ENCODE results near the gene WRNIP1.

Gene WRNIP1

DNA sequence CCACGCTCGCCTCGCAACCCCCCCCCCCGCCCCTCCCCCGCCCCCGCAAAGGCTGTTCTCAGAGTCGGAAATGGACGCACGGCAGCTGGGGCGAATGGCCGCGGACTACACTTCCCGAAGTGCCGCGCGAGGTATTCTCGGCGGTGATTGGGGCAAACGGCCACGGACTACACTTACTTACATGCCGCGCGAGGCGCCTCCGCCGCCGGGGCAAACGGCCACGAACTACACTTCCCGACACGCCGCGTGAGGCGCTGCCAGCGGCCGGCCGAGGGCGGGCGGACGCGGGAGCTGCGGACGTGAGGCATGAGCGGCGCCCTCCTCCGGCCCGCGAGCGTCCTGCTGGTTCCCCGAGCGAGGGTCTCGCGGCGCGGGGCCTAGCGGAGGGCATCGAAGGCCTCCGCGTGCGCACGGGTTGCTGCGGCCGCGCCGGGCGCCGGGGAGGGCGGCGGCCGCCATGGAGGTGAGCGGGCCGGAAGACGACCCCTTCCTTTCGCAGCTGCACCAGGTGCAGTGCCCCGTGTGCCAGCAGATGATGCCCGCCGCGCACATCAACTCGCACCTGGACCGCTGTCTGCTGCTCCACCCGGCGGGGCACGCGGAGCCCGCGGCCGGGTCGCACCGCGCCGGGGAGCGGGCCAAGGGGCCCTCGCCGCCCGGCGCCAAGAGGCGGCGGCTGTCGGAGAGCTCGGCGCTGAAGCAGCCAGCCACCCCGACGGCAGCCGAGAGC, at the start of gene WRNIP1:
WRNIP1 (plus strand) TSS at position 228 of the 730 bp plus-strand sequence; CDS start at position 458, 230 bp downstream.
- peak; percentile 96 for DNase-seq

DNA sequence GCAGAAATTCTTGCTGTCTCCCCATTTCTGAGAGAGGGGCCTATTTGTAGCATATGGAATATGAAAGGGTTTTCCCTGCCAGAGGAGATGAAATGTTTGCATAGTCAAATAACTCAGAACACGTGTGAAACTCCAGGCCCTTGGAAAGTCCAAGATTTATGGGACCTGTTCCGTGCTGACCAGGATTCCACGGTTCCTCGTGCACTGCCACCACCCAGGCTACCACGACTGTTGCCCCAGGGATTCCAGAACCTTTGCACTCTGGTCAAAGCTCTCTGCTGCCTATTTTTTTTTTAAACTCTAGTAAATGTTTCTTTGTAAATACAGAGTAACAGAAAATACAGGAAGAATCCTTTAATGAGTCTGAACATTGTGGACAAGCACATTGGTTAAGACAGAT, 49.5 kb upstream of the WRNIP1 start:
- DNase-seq = no peak

DNA sequence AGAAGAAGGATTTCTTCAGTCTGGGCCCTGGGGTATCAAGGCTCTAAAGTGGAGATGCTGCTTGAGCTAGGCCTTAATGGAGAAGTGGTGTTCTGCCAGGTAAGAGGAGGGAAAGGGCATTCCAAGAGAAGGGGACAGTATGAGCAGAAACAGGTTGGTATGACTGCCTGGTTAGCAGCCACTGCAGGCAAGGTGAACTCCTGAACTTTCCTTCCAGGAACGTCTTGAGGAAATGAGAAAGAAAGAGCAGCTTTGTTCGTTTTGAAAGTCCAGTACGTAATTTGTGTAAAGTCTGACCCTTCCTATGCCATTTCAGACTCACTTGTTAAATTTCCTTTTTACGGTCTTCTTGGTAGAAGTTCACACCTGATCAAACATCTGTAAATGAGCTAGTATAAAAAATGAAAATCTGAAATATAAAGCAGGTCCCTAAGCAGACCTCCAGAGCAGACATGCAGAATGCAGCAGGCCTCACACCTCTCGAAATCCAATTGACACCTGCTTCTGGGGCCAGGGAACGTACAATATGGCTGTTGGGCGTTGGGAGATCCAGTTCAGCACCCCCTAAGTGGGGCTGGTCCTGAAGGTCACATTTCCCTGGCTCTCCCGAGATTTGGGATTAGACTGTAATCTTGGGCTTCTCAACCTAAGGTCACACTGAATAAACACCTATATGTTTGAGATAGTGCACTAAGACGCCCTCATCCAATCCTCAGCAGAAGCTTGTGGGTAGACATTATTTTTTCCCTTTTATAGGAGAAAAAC, 48.1 kb upstream of the WRNIP1 start:
- no peak for DNase-seq

DNA sequence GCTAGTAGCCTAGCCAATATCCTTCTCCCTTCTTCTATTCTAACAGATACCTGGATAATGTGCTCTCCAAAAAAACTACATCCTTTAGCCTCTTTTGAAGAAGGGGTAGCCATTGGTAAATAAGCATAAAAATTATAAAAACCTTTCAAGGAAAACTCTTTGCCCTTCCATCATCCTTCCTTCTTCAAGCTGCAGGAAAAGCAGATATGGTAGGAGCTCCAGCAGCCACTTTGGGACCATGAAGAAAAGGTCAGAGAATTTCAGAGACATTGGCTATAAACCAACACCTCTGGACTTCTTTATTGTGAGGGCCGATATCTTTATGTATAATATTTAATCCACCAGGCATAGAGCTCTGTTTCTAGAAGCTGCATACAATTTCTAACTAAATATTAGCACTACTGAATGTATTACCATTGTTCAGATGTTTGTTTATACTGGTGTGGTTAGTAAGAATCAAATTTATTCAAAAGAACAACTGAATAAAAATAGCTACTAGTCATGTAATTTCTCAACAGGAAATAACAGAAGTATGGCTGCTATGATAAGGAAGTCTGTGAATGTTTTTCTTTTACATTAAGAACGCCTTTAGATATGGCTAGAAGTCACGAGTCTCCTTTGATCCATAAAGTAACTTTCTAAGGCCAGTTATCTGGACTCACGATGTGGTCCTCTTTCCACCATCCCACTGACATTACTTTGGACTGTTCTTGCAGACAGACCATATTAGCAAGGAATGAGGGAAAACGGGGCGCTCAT, 46.7 kb upstream of the WRNIP1 start:
- DNase-seq = no peak

DNA sequence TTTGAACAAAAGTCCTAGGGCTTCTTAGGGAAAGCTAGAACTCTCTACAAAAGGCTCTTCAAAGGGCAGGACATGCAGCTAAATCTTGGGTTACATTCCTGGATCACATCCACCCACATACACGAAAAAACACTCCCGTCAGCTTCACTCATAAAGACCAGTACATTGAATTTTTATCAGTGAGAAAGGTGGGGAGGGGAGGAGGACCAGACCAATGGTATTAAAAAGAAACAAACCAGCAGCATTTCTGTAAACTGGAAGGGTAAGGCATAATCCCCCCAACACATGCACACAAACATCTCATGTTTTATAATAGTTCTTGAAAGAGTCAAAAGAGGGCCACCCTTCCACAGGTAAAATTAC, 46.1 kb upstream of the WRNIP1 start:
- no peak for DNase-seq

DNA sequence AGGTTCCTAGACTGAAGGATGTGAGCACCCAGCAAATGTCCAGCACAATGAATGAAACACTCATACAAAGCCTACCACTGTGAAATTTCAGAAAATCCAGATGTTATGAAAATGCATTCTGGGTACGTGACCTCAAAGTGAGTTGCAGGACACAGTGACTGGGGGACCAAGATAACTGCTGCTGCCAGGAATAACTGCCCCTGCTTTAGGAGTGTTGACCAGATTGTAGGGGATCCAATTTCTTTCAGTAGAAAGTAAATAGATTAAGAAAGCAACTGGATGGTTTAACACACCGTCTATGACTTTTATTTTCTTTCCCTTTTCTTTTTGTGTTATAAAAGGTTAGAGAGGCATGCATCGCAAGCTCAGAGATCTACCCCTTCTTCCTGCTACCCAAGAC, 44.0 kb upstream of the WRNIP1 start:
- DNase-seq = no peak

DNA sequence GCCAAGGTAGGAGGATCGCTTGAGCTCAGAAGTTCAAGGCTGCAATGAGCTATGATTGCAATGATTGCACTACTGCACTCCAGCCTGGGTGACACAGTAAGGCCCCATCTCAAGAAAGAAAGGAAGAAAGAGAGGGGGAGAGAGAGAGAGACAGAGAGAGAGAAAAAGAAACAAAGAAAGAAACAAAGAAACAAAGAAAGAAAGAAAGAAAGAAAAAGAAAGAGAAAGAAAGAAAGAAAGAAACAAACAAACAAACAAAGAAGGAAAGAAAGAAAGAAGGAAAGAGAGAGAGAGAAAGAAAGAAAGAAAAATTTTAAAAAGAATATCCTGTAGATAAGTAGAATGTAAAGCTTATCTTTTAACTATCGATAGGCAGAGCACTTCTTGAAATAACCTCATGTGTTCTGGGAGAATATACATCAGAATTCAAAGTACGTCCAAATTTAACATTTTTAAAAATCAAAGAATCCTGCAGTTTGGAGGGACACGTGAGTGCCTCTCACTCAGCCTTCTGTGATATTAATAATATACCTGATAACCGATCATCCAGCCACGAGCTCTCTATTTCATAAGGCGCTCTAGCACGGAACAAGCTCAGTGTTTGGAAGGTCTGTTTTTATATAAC, 39.7 kb upstream of the WRNIP1 start:
- DNase-seq = no peak

DNA sequence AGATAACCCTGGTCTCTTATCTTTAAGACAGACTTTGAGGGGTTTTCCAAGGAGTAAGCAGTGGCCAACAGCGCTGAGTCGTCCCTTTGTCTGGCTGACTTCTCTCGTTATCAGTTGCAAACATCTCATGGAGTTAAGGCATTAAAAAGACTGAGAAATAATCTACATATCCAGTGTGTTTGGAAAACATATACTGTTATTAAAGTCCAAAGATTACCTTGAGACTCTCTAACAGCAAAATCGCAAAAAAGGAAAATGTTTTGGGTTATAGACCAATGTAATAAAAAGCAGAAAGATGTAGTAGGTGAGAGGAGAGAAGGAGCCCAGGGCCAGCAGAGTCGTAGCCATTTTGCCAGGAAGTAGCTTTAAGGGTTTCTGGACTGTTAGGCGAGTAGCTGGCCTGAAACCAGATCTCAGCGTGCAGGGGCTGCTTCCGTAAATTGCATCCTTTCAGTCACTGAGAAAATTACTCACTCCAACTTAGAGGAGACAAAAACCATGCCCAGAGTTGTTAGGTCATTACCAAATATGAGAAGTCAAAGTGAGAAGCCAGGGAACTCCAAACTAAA, 39.1 kb upstream of the WRNIP1 start:
- DNase-seq = no peak

DNA sequence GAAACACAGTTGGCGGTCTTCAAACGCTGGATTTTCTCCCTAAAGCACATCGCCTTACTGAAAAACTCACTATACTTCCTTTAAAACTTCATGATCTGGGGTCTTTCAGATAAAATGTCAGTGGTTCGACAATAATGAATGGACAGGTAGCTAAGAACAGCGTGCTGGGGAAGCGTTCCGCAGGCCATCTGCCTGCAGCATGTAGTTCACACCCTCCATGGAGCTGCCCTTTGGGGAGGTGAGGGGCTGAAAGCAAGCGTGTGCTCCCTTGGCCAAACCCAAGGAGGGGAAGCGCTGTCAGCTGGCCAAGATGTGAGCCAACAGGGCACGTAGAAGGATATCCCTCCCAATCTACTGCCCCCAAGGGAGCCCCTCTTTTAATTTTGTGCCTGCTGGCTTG, 35.3 kb upstream of the WRNIP1 start:
- DNase-seq = no peak

DNA sequence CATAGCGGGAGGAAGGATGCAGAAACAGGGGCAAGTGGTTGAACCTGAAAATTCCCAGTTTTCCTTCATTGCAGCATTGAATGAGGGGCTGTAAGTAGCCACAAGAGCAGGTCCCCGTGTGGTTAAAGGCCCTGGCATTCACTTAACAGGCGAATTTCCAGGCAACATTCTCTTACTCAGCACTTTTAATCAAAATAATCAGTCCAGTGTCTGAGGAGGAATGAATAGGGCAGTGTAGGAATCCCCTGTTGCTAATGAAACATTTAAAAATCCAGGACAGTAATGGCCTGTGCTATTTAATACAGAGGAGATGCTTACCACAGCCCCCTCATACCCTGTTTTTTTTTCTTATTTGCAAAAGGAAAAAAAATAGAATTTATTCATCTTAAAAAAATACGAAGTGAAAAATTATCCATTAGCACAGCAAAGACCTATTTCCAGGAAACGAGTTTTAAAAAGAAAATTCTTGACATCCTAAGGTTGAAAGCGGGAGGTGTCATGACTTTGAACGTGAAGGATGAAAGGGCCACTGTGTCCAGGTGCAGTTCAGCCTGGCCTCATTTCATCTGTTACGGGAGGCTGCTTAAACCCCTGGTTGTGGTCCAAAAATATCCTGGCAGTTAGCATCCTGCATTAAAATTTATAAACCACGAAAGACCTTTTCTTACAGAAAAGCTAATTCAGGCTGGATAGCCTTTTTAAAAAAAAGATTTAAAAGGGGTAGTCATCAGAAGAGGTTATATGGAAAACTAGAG, 34.7 kb upstream of the WRNIP1 start:
- no peak for DNase-seq

DNA sequence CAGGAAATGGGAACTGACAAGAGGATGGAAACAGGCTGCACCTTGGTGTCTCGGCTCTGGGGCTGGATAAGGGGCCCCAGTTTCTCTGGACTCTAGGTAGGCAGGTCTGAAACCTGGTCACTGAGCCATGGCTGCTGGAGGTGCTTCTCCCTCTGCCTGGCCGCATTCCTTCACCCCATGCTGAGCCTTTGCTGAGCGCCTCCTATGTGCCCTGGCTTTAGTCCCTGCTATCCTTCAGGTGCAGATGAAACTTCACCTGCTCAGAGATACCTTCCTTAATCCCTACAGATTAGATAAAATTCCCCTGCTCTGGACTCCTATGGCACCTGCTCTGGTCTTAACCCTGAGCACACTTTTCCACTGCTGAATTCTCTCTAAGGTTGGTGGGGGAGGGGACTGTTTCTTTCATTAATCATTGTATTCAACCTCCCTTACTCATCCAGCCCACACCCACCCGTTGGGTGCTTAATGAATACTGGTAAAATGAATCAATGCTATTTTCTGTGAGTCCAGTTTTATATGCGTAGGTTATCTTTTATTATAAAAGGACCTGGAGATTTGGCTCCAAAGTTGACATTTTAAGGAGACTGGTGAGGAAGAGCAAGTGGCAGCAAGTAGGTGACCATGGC, 33.8 kb upstream of the WRNIP1 start:
- DNase-seq = no peak

DNA sequence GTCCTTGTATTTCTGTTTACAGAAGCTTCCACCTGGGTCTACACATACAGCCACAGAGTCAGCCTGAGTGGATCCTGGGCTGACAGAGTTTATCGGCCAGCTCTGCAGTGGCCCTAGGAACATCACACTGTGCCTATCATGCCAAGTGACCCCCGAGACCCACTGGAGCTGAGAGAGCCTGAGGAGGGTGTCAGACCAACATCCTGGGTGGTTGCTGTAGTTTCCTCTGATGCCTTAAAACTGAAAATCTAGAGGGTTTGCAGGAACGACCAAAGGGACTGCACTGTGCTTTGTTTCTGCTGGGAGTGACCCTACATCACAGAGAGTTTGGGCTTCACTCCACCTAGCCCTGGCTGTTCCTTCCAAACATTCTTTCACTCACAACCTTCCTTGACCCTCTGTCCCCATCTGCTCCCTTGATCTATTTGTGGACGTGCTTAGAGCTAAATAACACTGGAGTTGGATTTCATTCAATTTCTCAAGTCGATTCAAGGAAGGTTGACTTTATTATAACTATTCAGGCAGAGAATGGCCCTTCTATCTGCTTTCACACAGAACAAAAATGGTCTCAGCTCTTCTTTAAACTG, 32.6 kb upstream of the WRNIP1 start:
- DNase-seq = no peak

DNA sequence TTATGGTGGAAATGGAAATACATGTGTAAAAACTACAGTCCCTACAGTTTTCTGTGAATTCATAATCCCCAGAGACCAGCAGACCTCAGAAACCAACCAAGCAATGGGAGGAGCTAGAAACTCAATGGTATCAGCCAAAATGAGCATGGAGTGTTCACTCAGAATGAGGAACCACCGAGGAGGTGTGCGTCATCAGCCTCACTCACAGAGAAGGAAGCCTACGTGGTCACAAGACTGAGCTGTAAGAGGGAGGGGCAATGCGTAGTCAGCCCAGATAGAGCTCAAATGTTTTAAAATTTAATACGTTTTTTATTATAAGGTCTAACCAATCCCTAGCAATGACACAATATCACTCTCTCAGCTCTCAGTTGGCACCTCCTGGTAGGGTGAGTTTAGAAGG, 31.9 kb upstream of the WRNIP1 start:
- no peak for DNase-seq

DNA sequence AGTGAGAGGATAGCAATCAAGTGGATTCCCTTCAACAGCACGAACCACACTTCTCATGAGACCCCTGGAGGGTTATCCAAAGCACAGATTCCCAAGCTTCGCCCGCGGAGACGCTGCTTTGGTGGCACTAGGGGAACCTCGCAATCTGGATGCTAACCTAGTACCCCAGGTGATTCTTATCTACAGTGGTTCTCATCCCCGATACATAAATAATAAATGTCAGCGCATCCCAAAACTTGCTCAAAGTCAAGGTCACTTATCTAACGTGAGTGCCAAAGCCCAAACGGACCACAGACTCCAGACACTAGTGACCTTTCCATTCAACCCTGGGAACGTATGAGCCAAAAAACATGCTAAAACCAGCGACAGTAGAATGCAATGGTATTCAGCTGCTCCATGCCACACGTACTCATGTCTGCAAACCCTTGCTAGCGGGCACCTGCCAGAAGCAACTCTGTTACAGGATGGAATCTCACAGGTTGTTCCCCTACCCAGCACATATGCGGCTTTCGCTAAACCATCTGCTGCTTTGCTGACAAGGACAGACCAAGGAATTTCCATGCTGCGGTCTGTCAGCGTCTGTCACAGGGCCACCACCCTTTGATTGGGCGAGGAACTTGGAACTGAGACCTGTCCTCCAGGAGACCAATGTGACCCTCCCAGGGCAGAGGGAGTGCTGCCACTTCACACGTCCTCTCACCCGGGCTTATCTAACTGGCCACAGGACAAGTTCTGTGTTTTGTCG, 31.3 kb upstream of the WRNIP1 start:
- DNase-seq = no peak

DNA sequence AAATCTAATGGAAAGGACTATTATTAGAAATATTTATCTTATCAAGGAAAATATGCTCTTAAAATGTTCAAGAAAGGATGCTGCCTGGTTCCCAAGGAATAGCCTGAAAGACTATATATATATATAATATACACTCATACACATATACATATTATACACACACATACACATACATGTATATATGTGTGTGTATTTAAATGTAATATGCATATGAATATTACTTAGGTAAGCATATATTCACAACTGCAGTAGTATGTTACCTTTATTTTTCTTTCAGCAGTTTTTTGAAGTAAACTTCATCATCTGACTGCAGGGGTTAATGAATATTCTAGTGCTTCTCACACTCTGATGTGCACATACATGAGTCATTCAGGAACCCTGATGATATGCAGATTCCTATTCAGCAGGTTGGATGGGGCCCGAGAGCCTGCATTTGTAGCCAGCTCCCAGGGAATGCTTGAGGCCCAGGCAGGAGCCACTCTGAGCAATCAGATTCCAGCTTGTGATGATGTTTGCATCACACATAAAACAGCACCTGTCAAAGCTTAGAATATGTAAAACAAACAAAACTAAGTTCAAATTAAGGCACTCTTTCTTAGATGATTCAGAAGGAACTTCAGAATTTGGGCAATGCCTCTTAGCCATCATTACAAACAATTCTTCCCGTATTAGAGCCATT, 30.6 kb upstream of the WRNIP1 start:
- DNase-seq = no peak

DNA sequence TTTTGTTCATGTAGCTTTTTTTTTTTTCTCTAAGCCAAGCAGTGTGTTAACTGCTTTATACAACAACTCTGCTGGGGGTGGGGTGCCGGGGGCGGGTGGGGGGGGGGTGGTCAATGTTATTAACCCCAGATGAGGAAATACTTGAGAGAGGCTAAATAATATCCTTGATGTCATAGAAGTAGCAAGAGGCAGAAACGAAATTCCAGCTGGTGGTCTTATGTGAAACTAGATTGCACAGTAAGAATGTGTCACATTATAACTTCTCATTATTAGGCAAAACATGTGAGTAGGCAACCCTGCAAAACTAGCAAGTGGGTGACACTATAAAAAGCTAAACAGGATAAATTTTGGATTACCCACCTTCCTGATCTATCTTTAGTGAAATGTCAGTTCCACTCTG, 27.3 kb upstream of the WRNIP1 start:
- DNase-seq = no peak

DNA sequence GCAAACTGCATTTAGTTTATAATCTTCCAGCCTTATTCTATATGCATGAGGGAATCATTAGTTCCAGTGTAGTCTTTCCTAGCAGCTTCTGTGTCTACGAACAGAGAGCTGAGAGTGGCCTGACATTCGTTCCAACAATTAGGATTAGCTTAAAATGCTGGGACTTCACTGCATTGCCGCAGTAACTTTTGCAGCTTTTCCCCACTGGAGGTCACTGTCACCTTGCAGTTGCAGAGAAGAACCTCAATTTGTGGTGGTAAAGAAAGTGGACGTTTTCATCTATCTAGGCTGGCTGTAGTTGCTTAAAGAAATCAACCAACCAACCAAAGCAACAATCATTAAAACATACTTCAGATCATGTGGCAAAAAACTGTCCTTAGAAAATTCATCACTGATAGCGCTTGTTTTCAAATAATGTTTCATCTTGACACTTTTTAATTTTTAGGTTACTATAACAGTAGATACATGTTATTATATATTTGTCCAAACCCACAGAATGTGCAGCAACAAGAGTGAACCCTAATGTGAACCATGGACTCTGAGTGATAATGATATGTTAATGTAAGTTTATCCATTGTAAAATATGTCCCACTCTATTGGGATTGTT, 26.7 kb upstream of the WRNIP1 start:
- no peak for DNase-seq

DNA sequence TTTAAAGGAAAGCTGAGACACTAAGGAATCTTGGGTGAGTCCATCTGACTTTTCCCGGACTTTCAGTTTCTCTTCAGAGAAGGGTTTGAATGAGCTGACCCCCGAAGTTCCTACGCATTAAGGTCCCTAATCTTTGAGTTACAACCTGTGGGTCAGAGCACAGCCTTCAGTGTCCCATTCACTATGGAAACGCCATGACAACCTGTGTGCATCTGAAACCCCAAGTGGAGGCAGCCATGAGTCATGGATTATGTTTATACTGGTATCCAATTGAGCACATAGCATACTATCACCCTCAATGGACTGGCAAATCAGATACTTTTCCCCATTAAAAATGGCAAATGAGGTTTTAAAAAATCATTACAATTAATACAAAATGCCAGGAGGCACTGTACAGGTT, 25.9 kb upstream of the WRNIP1 start:
- DNase-seq = no peak

DNA sequence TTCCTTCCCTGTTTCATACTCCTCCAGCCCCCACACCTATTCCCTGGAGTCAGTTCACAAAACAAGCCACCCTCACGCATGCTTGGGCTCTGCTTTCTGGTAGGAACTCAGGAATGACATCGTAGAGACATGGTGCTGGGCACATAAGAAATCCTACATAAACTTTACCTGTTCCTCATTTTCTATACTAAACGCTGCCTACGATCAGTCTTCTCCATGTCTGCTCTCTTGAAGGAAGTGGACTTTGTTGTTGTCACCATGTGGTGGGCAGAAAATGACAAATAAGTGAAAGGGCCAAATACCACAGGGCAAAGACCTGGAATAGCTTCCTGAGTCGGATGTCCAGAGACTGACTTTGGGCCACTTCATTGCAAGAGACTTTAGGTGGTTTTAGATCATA, 24.6 kb upstream of the WRNIP1 start:
- DNase-seq = no peak

DNA sequence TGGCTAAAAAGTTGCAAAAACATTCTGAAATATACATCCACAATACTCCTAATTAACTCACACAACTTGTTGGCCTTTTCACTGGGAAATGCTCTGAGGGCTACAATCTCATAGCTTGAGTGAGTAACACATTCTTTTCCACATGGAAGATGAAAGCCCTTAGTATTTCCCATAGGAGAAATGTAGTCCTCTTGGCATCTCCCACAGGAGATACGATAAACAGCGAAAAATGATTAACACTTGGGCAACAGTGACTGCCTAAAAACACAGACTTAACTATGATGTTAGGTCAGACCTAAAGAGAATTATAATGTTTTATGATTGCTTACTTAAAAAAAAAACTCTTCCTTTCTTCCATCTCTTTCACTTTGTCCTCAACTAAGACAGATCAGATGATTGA, 23.4 kb upstream of the WRNIP1 start:
- no peak for DNase-seq
